GM21529 (cell line): ENCODE results near the gene ROR2.
"Not testable (repeated sequence)": the region's sequence is repeated elsewhere in the genome, so short reads cannot be mapped to it uniquely, and the experiment has no call there.

Experiments used
- ATAC-seq: cut with Tn5 transposase; IDR thresholded peaks from one replicate; pipeline ENCODE4 v1.9.1; 2021; ENCODE audit not compliant: unreplicated experiment

The ROR2 gene

DNA sequence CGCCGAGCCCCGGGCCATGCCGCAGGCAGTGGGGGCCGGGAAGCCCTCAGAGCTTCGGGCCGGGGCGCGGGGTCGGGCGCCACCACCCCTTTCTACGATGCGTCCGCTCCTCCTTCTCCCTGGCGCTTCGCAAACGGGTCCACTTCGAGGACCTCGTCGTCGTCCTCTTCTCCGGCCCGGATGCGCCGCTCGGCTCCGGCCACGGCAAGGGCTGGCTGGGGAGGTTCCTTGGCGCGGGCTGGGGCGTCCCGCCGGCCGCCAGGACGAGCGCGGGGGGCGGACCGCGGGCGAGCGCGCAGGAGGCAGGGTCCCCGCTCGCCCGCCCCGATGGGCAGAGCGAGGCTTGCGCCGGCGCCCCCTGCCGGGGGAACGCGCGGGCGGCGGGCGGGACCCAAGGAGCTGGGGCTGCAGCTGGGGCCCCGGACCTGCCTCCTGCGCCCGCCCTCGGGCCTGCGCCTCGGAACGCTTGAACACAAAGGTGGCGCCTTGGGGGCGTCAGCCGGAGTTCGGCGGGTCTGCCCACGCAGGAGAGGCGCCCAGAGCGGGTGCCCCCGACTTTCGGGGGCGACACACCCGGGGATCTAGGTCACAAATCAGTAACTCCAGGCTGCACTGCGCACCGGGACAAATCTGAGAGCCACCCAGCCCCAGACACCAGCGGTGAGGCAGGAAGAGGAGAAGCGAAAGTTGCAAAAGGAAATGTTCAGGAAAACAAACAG, at the start of gene ROR2:
Gene ROR2 (minus strand): TSS at position 283 of the 719 bp plus-strand sequence.
- no peak for ATAC-seq

DNA sequence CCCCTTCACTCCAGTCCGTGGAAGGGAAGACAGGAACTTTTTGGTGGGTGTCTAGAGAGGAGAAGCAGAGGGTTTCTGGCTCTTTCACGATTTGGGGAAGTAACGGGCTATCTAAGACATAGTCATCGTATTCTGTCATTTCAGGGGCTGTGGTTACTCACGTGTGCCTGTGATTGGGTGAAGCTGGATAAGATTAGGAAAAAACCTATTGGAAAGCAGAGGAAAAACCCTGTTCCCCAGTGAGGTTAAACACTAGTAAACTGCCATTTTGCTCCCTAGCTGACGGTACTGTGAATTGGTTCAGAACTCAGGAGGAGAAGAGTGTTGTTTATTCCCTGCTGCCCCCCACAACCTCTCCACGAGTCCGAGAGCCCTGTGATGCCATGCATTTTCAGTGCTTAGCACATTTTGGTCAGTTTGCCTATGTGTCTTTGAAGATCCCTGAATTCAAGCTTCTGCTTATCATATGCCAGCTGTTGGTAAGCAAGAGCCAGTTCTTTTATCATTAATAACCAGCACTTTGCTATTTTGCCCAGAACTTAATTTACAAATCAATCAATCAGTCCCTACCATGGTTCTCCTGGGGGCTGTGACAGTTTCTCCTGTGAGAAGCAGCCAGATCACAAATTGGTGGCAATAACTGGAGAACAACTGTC, 45.1 kb upstream of the ROR2 start:
- ATAC-seq: no peak

DNA sequence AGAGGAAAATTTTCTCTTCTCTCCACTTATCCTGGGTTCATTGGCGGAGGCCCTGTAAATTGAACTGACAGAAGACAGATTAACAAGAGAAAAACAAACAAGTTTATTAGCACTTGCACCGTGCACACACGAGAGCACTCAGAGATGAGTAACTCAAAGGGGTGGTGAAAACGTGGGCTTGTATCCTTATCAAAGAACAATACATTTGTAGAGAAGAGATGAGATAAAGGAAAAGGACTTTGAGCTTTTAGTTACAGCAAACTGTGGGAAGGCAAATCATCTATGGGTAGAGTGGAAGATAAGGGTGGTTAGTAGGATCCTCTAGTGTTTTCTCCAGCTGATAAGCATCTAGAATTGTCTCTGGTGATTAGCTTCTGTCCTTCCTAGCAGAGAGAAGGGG, 44.4 kb upstream of the ROR2 start:
- ATAC-seq: no peak

DNA sequence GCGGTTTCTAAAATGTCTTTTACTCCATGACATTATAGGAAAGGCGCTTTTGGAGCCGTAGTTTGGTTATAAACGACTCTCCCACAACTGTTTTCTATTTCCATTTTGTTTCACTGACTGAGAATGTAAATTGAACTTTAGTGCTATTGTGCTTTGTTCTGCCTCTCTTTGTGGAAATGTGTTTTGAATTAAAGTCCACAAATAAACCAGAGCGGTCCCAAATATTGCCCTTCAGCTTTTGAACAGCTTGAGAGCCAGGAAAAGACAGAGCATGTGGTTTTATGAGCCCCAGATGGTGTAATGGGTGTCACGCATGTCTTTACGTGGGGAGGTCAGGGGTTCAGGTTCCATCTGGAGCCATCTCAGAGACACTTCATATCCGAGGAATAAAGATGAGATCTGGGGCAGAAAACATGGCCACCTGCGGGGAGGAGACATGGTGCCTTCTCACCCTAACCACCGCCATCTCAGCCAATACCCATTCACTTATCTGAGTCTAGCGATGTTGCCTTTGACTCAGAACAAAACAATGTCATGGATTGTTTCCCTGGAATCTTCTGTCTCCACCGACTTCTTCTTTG, 42.5 kb upstream of the ROR2 start:
- no peak for ATAC-seq

- no peak for ATAC-seq
Measured at GRCh38 chr9:91991721-91992341, 41.8 kb upstream of the ROR2 start.

- ATAC-seq: no peak
Measured at GRCh38 chr9:91986248-91986647, 36.2 kb upstream of the ROR2 start.

GRCh38 chr9:91985692-91986091, 35.7 kb upstream of the ROR2 start:
- ATAC-seq: no peak

GRCh38 chr9:91978740-91979414, 28.8 kb upstream of the ROR2 start:
- ATAC-seq: no peak

- ATAC-seq: not testable (repeated sequence)
Measured at GRCh38 chr9:91975254-91975653, 25.2 kb upstream of the ROR2 start.

- ATAC-seq: no peak
Measured at GRCh38 chr9:91972711-91973110, 22.7 kb upstream of the ROR2 start.

- ATAC-seq: no peak
Measured at GRCh38 chr9:91972076-91972626, 22.1 kb upstream of the ROR2 start.

- no peak for ATAC-seq
Measured at GRCh38 chr9:91967259-91967658, 17.2 kb upstream of the ROR2 start.

DNA sequence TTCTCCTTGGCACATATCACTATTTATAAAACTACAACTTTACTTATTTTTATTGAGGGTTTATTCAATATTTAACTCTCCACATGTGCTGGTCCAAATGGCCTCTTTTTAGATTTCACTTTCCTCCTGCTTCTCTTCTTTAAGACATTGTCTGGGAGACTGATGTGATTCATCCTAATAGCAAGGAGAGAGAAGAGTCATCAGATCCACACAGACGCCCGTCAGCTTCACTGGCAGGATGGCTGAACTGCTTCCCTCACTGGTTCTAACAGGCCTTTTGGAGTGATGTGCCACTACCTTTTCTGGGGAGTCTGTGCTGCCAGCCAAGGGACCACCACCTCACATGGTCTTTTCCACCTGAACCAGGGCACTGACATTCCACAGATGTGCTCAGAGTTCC, 16.5 kb upstream of the ROR2 start:
- ATAC-seq: no peak

DNA sequence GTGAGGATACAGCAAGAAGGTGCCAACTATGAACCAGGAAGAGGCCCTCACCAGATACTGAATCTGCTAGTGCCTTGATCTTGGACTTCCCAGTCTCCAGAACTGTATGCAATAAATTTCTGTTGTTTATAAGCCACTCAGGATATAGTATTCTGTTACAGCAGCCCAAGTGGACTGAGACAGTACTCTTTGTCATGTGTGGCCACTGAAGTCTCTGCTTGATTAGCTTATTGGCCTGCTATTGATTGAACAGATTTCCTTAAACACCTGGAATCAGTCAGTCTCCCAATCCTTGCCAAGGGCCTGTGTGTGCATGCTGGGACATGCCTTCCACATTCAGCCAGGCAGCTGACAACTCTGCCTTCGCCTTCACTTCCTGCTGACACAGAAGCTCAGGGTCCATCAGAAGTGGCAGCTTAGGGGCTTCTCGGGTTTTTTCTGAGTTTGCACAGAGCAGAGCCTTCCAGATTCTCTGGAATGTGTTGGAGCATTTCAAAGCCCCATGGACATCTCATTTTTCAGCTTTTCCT, 13.7 kb upstream of the ROR2 start:
- ATAC-seq: no peak

DNA sequence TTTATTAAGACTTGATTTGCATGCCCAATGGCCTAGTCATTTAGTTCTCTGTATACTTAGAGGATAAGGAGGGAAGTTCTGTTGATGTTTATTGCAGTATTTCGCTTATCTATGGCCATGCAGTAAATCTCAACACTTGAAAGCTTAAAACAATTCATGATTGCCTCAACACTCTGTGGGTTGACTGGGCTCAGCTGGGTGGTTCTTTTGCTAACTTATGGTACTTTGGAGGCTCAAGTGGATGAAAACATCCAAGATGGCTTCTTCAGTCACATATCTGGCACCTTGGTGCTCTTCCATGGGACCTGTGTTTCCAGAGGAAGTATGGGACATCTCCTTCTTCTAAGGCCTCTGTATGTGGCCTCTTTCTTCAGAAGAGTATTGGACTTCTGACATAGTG, 10.3 kb upstream of the ROR2 start:
- ATAC-seq: no peak

DNA sequence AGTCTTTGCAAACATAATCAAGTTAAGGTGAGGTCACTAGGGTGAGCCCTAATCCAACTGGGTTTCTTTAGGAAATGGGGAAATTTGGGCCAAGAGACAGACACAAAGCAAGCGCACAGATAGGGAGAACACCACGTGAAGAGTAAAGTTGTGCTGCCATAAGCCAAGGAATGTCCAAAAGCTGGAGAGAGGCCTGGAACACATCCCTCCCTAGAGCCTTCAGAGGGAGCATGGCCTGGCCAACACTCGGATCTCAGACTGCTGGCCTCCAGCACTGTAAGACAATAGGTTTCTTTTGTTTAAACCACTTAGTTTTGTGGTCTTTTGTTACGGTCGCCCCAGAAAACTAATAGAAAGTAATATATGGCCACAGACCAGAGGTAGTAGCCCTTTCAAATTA, 8.1 kb upstream of the ROR2 start:
- ATAC-seq: no peak

DNA sequence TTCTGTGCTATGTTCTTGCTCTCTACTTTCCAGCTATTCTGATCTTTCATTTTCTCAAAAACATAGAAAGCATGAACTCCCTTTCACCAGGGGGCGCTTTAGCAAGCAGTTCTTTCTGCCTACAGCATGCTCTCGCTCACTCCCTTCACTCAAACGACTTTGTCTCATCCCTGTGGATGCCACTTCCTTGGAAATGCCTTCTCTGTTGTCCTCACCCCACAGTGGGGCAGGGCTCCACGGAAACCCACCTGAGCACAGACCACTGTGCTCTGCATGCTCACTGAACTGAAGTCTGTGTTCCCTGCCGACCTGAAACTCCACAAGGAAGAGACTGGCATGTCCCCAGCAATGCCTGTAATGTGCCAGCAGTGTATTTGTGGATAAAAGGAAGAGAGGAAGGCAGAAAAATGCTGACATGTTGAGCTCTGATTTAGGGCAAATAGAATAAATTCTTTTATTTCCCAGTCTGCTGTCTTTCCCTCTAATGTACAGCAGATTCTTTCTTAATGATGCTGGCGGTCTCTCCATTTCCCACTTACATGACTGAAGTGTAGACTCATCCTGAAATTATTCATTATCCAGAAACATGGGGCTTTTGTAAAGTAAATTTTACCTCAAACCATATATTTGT, 4.9 kb upstream of the ROR2 start:
- no peak for ATAC-seq

DNA sequence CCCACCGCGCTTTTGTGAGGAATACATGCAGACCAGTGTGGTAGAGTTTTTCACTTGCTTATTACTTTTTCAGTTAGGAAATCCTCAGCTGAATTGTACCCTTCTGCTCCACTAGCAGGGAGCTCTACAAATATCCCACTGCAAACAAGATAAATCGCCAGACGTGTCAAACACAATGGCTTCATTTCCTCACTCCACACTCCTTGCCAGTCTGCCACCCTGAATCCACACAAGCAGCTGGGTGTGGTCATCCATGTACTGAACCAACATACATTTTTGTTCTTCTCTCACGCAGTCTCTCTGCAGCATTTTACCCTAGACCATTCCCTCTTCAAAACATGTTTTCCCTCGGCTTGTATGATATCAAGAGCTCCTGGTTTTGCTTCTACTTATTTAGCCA, 3.7 kb upstream of the ROR2 start:
- no peak for ATAC-seq

- ATAC-seq: no peak
Measured at GRCh38 chr9:91951944-91952520, 2.0 kb upstream of the ROR2 start.

DNA sequence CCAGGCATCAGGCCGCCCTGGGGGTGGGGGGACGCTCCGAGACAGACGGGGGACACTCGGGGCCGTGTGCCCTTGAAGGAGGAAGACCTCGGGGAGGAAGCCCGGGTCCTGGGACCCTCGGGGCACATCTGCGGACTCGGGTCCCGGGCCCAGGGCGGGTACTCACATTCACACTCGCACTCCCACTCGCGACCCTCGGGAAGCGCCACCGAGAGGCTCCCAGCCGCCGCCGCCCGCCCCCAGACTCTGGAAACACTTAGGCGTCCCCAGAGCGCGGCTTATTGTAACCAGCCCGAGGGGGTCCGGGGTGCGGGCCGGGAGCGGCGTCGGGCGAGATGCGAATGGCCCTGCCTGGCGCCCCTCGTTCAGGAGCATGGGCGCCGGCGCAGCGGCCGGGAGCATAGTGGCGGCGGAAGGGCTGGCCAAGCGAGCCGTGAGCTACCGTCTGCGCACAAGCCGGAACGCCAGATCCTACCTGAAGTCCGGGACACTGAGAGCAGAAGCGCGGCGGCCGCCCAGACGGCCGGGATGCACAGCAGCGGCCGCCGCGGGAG, 559 bp downstream of the ROR2 start:
- no peak for ATAC-seq
